HG02678 (cell line): ENCODE results near the gene FBXW8.

ENCODE experiments used
- ATAC-seq: cut with Tn5 transposase; IDR thresholded peaks from one replicate; pipeline ENCODE4 v1.9.1; 2021; ENCODE audit warnings: mild to moderate bottlenecking, moderate library complexity; ENCODE audit not compliant: unreplicated experiment

Gene FBXW8

GRCh38 chr12:117036046-117036445 lies 125.3 kb downstream of the FBXW8 start:
- ATAC-seq: no peak

- no peak for ATAC-seq
These were observed 125.8 kb downstream of the FBXW8 start for GRCh38 chr12:117036547-117036946.

- no peak for ATAC-seq
These were observed 126.7 kb downstream of the FBXW8 start for GRCh38 chr12:117037289-117038022.

- ATAC-seq: no peak
These were observed 127.4 kb downstream of the FBXW8 start for GRCh38 chr12:117038023-117038680.

GRCh38 chr12:117038919-117039318 lies 128.2 kb downstream of the FBXW8 start:
- ATAC-seq: no peak

- no peak for ATAC-seq
These were observed 129.2 kb downstream of the FBXW8 start for GRCh38 chr12:117039891-117040309.

- ATAC-seq: no peak
These were observed 129.7 kb downstream of the FBXW8 start for GRCh38 chr12:117040496-117040895.

- ATAC-seq: no peak
These were observed 131.0 kb downstream of the FBXW8 start for GRCh38 chr12:117041798-117042170.

GRCh38 chr12:117042171-117042842 lies 131.6 kb downstream of the FBXW8 start:
- ATAC-seq: no peak

GRCh38 chr12:117042862-117043261 lies 132.1 kb downstream of the FBXW8 start:
- ATAC-seq: no peak

- ATAC-seq: no peak
These were observed 133.6 kb downstream of the FBXW8 start for GRCh38 chr12:117044311-117044710.

GRCh38 chr12:117044790-117045159 lies 134.0 kb downstream of the FBXW8 start:
- no peak for ATAC-seq

- ATAC-seq: no peak
These were observed 134.6 kb downstream of the FBXW8 start for GRCh38 chr12:117045160-117046010.

GRCh38 chr12:117046011-117046369 lies 135.2 kb downstream of the FBXW8 start:
- ATAC-seq: no peak

- ATAC-seq: no peak
These were observed 135.7 kb downstream of the FBXW8 start for GRCh38 chr12:117046425-117046824.

- no peak for ATAC-seq
These were observed 136.2 kb downstream of the FBXW8 start for GRCh38 chr12:117046861-117047530.

GRCh38 chr12:117047810-117048584 lies 137.2 kb downstream of the FBXW8 start:
- no peak for ATAC-seq

- ATAC-seq: no peak
These were observed 137.8 kb downstream of the FBXW8 start for GRCh38 chr12:117048585-117048904.

GRCh38 chr12:117049295-117049694 lies 138.5 kb downstream of the FBXW8 start:
- ATAC-seq: no peak

GRCh38 chr12:117050060-117050459 lies 139.3 kb downstream of the FBXW8 start:
- ATAC-seq: no peak
